ENCODE results near the gene TEX38.
"Not testable (repeated sequence)": the region's sequence is repeated elsewhere in the genome, so short reads cannot be mapped to it uniquely, and the experiment has no call there.

The TEX38 gene

GRCh38 chr1:46650491-46650890, 21.2 kb upstream of the TEX38 start:
- Mint-ChIP-seq H3K4me1 (no peaks in the 10 kb centered on the region), H3K4me3 (no peak overlapping the region), H3K27me3 (no peaks in the 10 kb centered on the region), H3K9me3 (no peaks in the 10 kb centered on the region), H3K36me3 (peaks cover 45% of the 10 kb centered on the region), H3K27ac (no peak overlapping the region)

- H3K36me3 Mint-ChIP-seq: peaks cover 50% of the 10 kb centered on the region
- H3K27ac Mint-ChIP-seq: not testable (repeated sequence)
Measured at GRCh38 chr1:46651152-46651551, 20.5 kb upstream of the TEX38 start.

GRCh38 chr1:46652321-46653100, 19.1 kb upstream of the TEX38 start:
- H3K9me3 Mint-ChIP-seq: no peaks in the 10 kb centered on the region
- H3K36me3 Mint-ChIP-seq: peaks cover 43% of the 10 kb centered on the region
- no peaks in the 10 kb centered on the region for H3K4me1 Mint-ChIP-seq
- H3K27ac Mint-ChIP-seq: no peak overlapping the region
- no peak overlapping the region for H3K4me3 Mint-ChIP-seq
- no peaks in the 10 kb centered on the region for H3K27me3 Mint-ChIP-seq

More at GRCh38 chr1:46651152-46651551, 20.5 kb upstream of the TEX38 start:
- H3K27me3 Mint-ChIP-seq, H3K9me3 Mint-ChIP-seq, H3K4me1 Mint-ChIP-seq, H3K4me3 Mint-ChIP-seq: not testable (repeated sequence)

- Mint-ChIP-seq H3K9me3 (no peaks in the 10 kb centered on the region), H3K27ac (no peak overlapping the region), H3K4me3 (no peak overlapping the region)
Measured at GRCh38 chr1:46653405-46653958, 18.2 kb upstream of the TEX38 start.

GRCh38 chr1:46654012-46654411, 17.6 kb upstream of the TEX38 start:
- H3K4me3 Mint-ChIP-seq: no peak overlapping the region
- H3K4me1 Mint-ChIP-seq: no peaks in the 10 kb centered on the region
- peaks cover 44% of the 10 kb centered on the region for H3K36me3 Mint-ChIP-seq
- no peak overlapping the region for H3K27ac Mint-ChIP-seq
- no peaks in the 10 kb centered on the region for H3K27me3 Mint-ChIP-seq
- no peaks in the 10 kb centered on the region for H3K9me3 Mint-ChIP-seq

More at GRCh38 chr1:46653405-46653958, 18.2 kb upstream of the TEX38 start:
- Mint-ChIP-seq H3K4me1 (no peaks in the 10 kb centered on the region), H3K27me3 (no peaks in the 10 kb centered on the region), H3K36me3 (peaks cover 44% of the 10 kb centered on the region)

- not testable (repeated sequence) for H3K9me3 Mint-ChIP-seq, H3K27ac Mint-ChIP-seq, H3K4me3 Mint-ChIP-seq, H3K27me3 Mint-ChIP-seq, H3K4me1 Mint-ChIP-seq
- H3K36me3 Mint-ChIP-seq: peaks cover 40% of the 10 kb centered on the region
Measured at GRCh38 chr1:46654698-46655097, 17.0 kb upstream of the TEX38 start.

GRCh38 chr1:46655848-46656247, 15.8 kb upstream of the TEX38 start:
- Mint-ChIP-seq H3K27ac (no peak overlapping the region), H3K27me3 (no peaks in the 10 kb centered on the region), H3K4me1 (no peaks in the 10 kb centered on the region), H3K9me3 (no peaks in the 10 kb centered on the region), H3K36me3 (peaks cover 35% of the 10 kb centered on the region), H3K4me3 (no peak overlapping the region)

- H3K36me3 Mint-ChIP-seq: peaks cover 35% of the 10 kb centered on the region
- H3K4me1 Mint-ChIP-seq: no peaks in the 10 kb centered on the region
- H3K4me3 Mint-ChIP-seq: no peak overlapping the region
- no peaks in the 10 kb centered on the region for H3K27me3 Mint-ChIP-seq
- no peak overlapping the region for H3K27ac Mint-ChIP-seq
- H3K9me3 Mint-ChIP-seq: no peaks in the 10 kb centered on the region
Measured at GRCh38 chr1:46656643-46657042, 15.0 kb upstream of the TEX38 start.

- no peak overlapping the region for H3K4me3 Mint-ChIP-seq
- H3K27ac Mint-ChIP-seq: peak overlapping the region; percentile 52
- H3K36me3 Mint-ChIP-seq: peaks cover 27% of the 10 kb centered on the region
- no peaks in the 10 kb centered on the region for H3K9me3 Mint-ChIP-seq
- no peaks in the 10 kb centered on the region for H3K4me1 Mint-ChIP-seq
- H3K27me3 Mint-ChIP-seq: no peaks in the 10 kb centered on the region
Measured at GRCh38 chr1:46657775-46658174, 13.9 kb upstream of the TEX38 start.

GRCh38 chr1:46659307-46659870, 12.3 kb upstream of the TEX38 start:
- H3K36me3 Mint-ChIP-seq: peaks cover 21% of the 10 kb centered on the region
- no peaks in the 10 kb centered on the region for H3K9me3 Mint-ChIP-seq
- no peak overlapping the region for H3K27ac Mint-ChIP-seq
- no peak overlapping the region for H3K4me3 Mint-ChIP-seq
- H3K27me3 Mint-ChIP-seq: no peaks in the 10 kb centered on the region
- peaks cover under 1% of the 10 kb centered on the region for H3K4me1 Mint-ChIP-seq

- H3K36me3 Mint-ChIP-seq: peaks cover 20% of the 10 kb centered on the region
- not testable (repeated sequence) for H3K27ac Mint-ChIP-seq, H3K27me3 Mint-ChIP-seq, H3K9me3 Mint-ChIP-seq, H3K4me3 Mint-ChIP-seq, H3K4me1 Mint-ChIP-seq
Measured at GRCh38 chr1:46660116-46660515, 11.5 kb upstream of the TEX38 start.

GRCh38 chr1:46662919-46663318, 8.7 kb upstream of the TEX38 start:
- not testable (repeated sequence) for H3K36me3 Mint-ChIP-seq, H3K4me3 Mint-ChIP-seq, H3K9me3 Mint-ChIP-seq, H3K27me3 Mint-ChIP-seq, H3K27ac Mint-ChIP-seq
- H3K4me1 Mint-ChIP-seq: peaks cover 23% of the 10 kb centered on the region

GRCh38 chr1:46665983-46666382, 5.7 kb upstream of the TEX38 start:
- H3K9me3 Mint-ChIP-seq: no peaks in the 10 kb centered on the region
- H3K4me1 Mint-ChIP-seq: peaks cover 23% of the 10 kb centered on the region
- peaks cover 10% of the 10 kb centered on the region for H3K36me3 Mint-ChIP-seq
- H3K27me3 Mint-ChIP-seq: no peaks in the 10 kb centered on the region
- peak overlapping the region; percentile 88 for H3K4me3 Mint-ChIP-seq
- H3K27ac Mint-ChIP-seq: no peak overlapping the region

GRCh38 chr1:46667782-46668760, 3.6 kb upstream of the TEX38 start, which contains the start of gene ATPAF1:
ATPAF1 (minus strand) TSS chr1:46668364; CDS start chr1:46668322, 42 bp downstream.
- Mint-ChIP-seq H3K4me1 (peaks cover 23% of the 10 kb centered on the region), H3K4me3 (peak within 1 kb of the TSS; percentile 88), H3K9me3 (no peaks in the 10 kb centered on the region), H3K27me3 (no peaks in the 10 kb centered on the region), H3K27ac (peak within 1 kb of the TSS; percentile 85), H3K36me3 (peaks cover 9% of the 10 kb centered on the region)

- Mint-ChIP-seq H3K27me3 (no peaks in the 10 kb centered on the region), H3K4me3 (no peak overlapping the region), H3K36me3 (peaks cover 5% of the 10 kb centered on the region), H3K27ac (no peak overlapping the region), H3K9me3 (no peaks in the 10 kb centered on the region), H3K4me1 (peaks cover 33% of the 10 kb centered on the region)
Measured at GRCh38 chr1:46670134-46670533, 1.5 kb upstream of the TEX38 start.
